Measurements from ENCODE around the gene THOC2. TPM values are rescaled to one million over a fixed set of nuclear protein-coding genes. Genes with fewer than 3 reads are reported as not detected.

The THOC2 gene
- total and polyA plus RNA-seq, 9 of the 15 experiments (the other 6 are each of a cell fraction or from before 2014, with no cell fraction given): 131 to 234 (median 192) TPM

- TF ChIP-seq RREB1 (CRISPR knock-in tag; IDR thresholded peaks at IDR 0.05): no peak
- TF ChIP-seq PHF8 (IDR thresholded peaks at IDR 0.05; ENCODE audit: borderline replicate concordance, low read length): peak; percentile 86; the same call in 1 of the 2 replicates
- TF ChIP-seq MAZ (CRISPR knock-in tag; conservative IDR thresholded peaks at IDR 0.05 in 1 of 2, IDR thresholded peaks at IDR 0.05 in 1 of 2): no peak; a peak in 1 of 4 replicates
- no peak for TF ChIP-seq ZKSCAN3 (CRISPR knock-in tag; IDR thresholded peaks at IDR 0.05)
- peak in 1 of 3 experiments; percentile 26; a peak in 1 of 6 replicates for TF ChIP-seq ZBTB11 (CRISPR knock-in tag; IDR thresholded peaks at IDR 0.05)
- peak; percentile 74 to 84 for TF ChIP-seq MNT (conservative IDR thresholded peaks at IDR 0.05)
- TF ChIP-seq ZNF655 (CRISPR knock-in tag; IDR thresholded peaks at IDR 0.05): no peak
- TF ChIP-seq SIN3B (IDR thresholded peaks at IDR 0.05; ENCODE audit: low read depth): peak; percentile 82
- peak; percentile 49; the same call in 1 of the 2 replicates for TF ChIP-seq MAX (CRISPR knock-in tag; IDR thresholded peaks at IDR 0.05)
- TF ChIP-seq SRF (CRISPR knock-in tag; IDR thresholded peaks at IDR 0.05): no peak
- TF ChIP-seq ZBTB12 (CRISPR knock-in tag; IDR thresholded peaks at IDR 0.05): no peak
Observed at GRCh38 chrX:123732670-123733363, at the start of gene THOC2 (continued).
